Body of pancreas (tissue), 4 donors: Measurements from ENCODE around the gene CMBL.

Experiments used
- POLR2A ChIP-seq, 3 donors: fragments of 450-650 bp; IDR thresholded peaks; one replicate each; pipeline ENCODE4 v1.6.1; 2016; ENCODE audit warnings: antibody characterized with exemption in 3 of 3, mild to moderate bottlenecking in 2 of 3
- TF ChIP-seq, protein P1 (sequence below), 7 experiments: fragments of 450-650 bp in 4 of 7; fragments of 200-600 bp in 3 of 7; sonication (generic) in 3 of 7; IDR thresholded peaks; one replicate each; pipeline ENCODE4 v1.5.1; 2016 to 2019; ENCODE audit warnings: antibody characterized with exemption in 7 of 7

DNA sequence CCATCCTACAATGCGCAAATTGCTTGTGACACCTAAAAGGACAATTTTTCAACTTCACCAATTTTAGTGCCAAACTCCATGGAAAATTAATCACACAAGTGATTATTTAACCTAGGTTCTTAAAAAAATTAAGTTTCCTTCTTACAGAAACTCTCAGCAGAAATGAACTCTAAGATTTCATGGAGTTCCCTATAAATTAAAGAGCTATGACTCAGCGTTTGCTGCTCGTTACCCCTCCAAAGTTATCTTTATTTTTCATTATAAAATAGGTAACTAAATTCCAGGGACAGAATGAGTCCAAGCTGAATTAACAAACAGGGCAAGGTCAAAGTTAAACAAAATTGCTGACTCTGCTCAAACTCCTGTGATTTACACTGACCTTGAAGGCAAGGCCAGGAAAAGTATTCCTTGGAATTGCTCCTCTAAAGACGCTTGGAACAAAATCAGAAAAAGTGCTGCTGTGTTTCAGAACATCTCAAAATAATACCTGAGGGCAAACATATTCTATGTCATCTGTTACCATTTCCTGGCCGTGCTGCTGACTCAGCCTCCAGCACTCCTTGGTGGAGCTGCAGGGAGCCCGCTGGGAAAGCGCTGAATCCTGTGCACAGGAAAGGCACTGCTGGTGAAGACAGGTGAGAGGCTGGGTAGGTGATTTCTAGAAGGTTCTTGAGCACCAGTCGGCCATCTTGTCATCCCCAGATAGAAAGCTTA lies 2.5 kb upstream of the CMBL start:
- TF ChIP-seq, protein P1, sequence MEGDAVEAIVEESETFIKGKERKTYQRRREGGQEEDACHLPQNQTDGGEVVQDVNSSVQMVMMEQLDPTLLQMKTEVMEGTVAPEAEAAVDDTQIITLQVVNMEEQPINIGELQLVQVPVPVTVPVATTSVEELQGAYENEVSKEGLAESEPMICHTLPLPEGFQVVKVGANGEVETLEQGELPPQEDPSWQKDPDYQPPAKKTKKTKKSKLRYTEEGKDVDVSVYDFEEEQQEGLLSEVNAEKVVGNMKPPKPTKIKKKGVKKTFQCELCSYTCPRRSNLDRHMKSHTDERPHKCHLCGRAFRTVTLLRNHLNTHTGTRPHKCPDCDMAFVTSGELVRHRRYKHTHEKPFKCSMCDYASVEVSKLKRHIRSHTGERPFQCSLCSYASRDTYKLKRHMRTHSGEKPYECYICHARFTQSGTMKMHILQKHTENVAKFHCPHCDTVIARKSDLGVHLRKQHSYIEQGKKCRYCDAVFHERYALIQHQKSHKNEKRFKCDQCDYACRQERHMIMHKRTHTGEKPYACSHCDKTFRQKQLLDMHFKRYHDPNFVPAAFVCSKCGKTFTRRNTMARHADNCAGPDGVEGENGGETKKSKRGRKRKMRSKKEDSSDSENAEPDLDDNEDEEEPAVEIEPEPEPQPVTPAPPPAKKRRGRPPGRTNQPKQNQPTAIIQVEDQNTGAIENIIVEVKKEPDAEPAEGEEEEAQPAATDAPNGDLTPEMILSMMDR (IDR thresholded peaks at IDR 0.05), result no peak
- TF ChIP-seq POLR2A (IDR thresholded peaks at IDR 0.05), result no peak
